K562 (cell line): ENCODE results near the gene USP32. TPM values are rescaled to one million over a fixed set of nuclear protein-coding genes. Genes with fewer than 3 reads are reported as not detected.

ENCODE experiments used
- BRCA1 ChIP-seq, 2 experiments: fragments of 450-650 bp in 1 of 2; sonication (generic) in 1 of 2; formaldehyde crosslinking in 1 of 2; IDR thresholded peaks; 2 replicates each; pipeline versions ENCODE4 v1.5.0 to v1.6.1; 2017 to 2020; ENCODE audit warnings: mild to moderate bottlenecking in 1 of 2, missing genetic modification reagents in 1 of 2
- CCNT2 ChIP-seq: IDR thresholded peaks from 2 replicates; pipeline ENCODE4 v1.6.1; 2011; ENCODE audit warnings: borderline replicate concordance, low read depth, mild to moderate bottlenecking, moderate library complexity, mixed read lengths, low read length; ENCODE audit not compliant: insufficient read length; ENCODE audit errors: extremely low read depth
- E2F6 ChIP-seq, 2 experiments: IDR thresholded peaks; 2 replicates each; pipeline ENCODE4 v1.6.1; 2011; ENCODE audit warnings: borderline replicate concordance in 1 of 2, control low read depth in 1 of 2, low read depth in 1 of 2, low read length in 1 of 2, mild to moderate bottlenecking in 1 of 2, mixed read lengths in 1 of 2, moderate library complexity in 1 of 2; ENCODE audit not compliant: insufficient read depth in 1 of 2, insufficient read length in 1 of 2, poor library complexity in 1 of 2, severe bottlenecking in 1 of 2; ENCODE audit errors: extremely low read depth in 1 of 2
- GATAD2B ChIP-seq: fragments of 450-650 bp; IDR thresholded peaks from 2 replicates; pipeline ENCODE4 v1.6.1; 2017; ENCODE audit warnings: mild to moderate bottlenecking, borderline replicate concordance
- PHF8 ChIP-seq: fragments of 200-600 bp; sonication (generic); IDR thresholded peaks from 2 replicates; pipeline ENCODE4 v1.6.1; 2012; ENCODE audit warnings: mixed run types, mild to moderate bottlenecking, inconsistent platforms, low read length, moderate library complexity, borderline replicate concordance
- REST ChIP-seq, 2 experiments: fragments of 450-650 bp; formaldehyde crosslinking in 1 of 2; IDR thresholded peaks; 2 replicates each; pipeline versions ENCODE4 v1.4.0 to v1.6.1; 2014 to 2020; ENCODE audit warnings: mild to moderate bottlenecking in 2 of 2, borderline replicate concordance in 1 of 2, low read depth in 1 of 2
- SIN3A ChIP-seq, 2 experiments: fragments of 150-350 bp in 1 of 2; IDR thresholded peaks; 2 replicates each; pipeline ENCODE4 v1.6.1; 2011 to 2016; ENCODE audit warnings: borderline replicate concordance in 2 of 2, low read depth in 2 of 2, low read length in 2 of 2, mild to moderate bottlenecking in 2 of 2, moderate library complexity in 2 of 2; ENCODE audit not compliant: control insufficient read depth in 1 of 2
- SIN3B ChIP-seq: fragments of 450-650 bp; IDR thresholded peaks from 2 replicates; pipeline ENCODE4 v1.6.1; 2017; ENCODE audit warnings: low read depth, mild to moderate bottlenecking, moderate library complexity
- ZNF644 ChIP-seq: fragments of 200-800 bp; sonication (Bioruptor generic); IDR thresholded peaks from 2 replicates; pipeline ENCODE4 v1.6.1; 2016; ENCODE audit warnings: low read depth, missing genetic modification characterization, missing compliant biosample characterization
- polyA plus RNA-seq, 8 experiments: library from polyadenylated mRNA; depleted of rRNA in 4 of 8; stranded (reverse) in 5 of 8; unstranded in 3 of 8; fragments of >200 nt; fragmentation: Nextera tagmentation in 2 of 8; fragmentation: Illumina TruSeq in 1 of 8; extraction: Ambion mirVana in 2 of 8; extraction: Trizol in 1 of 8; gene quantifications; 2 replicates each; pipeline versions ENCODE4 v1.2.1 to v1.2.3, GENCODE V29; 2011 to 2014; ENCODE audit warnings: inconsistent platforms in 1 of 8, missing spikeins in 1 of 8
- total RNA-seq, 7 experiments: library from RNA; depleted of rRNA in 6 of 7; stranded (reverse); fragments of >200 nt in 6 of 7; fragmentation: Illumina TruSeq in 2 of 7; extraction: Trizol in 2 of 7; gene quantifications; 2 replicates each; pipeline versions ENCODE4 v1.2.1 to v1.2.3, GENCODE V29; 2011 to 2021; ENCODE audit warnings: low replicate concordance in 1 of 7
- TF ChIP-seq, protein P1 (sequence below): fragments of 450-650 bp; formaldehyde crosslinking; IDR thresholded peaks from 2 replicates; pipeline ENCODE4 v1.4.0; 2022; ENCODE audit warnings: missing genetic modification characterization
- TF ChIP-seq, protein P2 (sequence below): fragments of 200-400 bp; formaldehyde crosslinking; IDR thresholded peaks from 2 replicates; pipeline ENCODE4 v1.6.1; 2017; ENCODE audit warnings: mild to moderate bottlenecking, low read depth, low read length, moderate library complexity

Gene USP32
- total and polyA plus RNA-seq, 9 of the 15 experiments (the other 6 are each of a cell fraction or from before 2014, with no cell fraction given), result 18.0 to 69.3 (median 47.1) TPM

- TF ChIP-seq, protein P1, sequence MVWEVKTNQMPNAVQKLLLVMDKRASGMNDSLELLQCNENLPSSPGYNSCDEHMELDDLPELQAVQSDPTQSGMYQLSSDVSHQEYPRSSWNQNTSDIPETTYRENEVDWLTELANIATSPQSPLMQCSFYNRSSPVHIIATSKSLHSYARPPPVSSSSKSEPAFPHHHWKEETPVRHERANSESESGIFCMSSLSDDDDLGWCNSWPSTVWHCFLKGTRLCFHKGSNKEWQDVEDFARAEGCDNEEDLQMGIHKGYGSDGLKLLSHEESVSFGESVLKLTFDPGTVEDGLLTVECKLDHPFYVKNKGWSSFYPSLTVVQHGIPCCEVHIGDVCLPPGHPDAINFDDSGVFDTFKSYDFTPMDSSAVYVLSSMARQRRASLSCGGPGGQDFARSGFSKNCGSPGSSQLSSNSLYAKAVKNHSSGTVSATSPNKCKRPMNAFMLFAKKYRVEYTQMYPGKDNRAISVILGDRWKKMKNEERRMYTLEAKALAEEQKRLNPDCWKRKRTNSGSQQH (CRISPR knock-in tag), result peak; percentile 70; the same call in 1 of the 2 replicates
- TF ChIP-seq SIN3B, result peak; percentile 15; the same call in 1 of the 2 replicates
- no peak for TF ChIP-seq CCNT2
- TF ChIP-seq SIN3A (IDR thresholded peaks at IDR 0.05; ENCODE audit: borderline replicate concordance in 2 of 2, control insufficient read depth in 1 of 2, low read depth in 2 of 2, low read length in 2 of 2), result peak in 1 of 2 experiments; percentile 55; a peak in 1 of 4 replicates
- TF ChIP-seq GATAD2B, result no peak
- no peak for TF ChIP-seq BRCA1 (IDR thresholded peaks at IDR 0.05)
- TF ChIP-seq BRCA1 (CRISPR knock-in tag; IDR thresholded peaks at IDR 0.05), result no peak
- no peak for TF ChIP-seq ZNF644 (tag)
- TF ChIP-seq REST (IDR thresholded peaks at IDR 0.05; ENCODE audit: borderline replicate concordance), result no peak
- peak; percentile 39; the same call in 1 of the 2 replicates for TF ChIP-seq REST (CRISPR knock-in tag; IDR thresholded peaks at IDR 0.05; ENCODE audit: low read depth)
- peak in 1 of 2 experiments; percentile 18 for TF ChIP-seq E2F6 (IDR thresholded peaks at IDR 0.05; ENCODE audit: borderline replicate concordance in 1 of 2, extremely low read depth in 1 of 2, insufficient read depth in 1 of 2, insufficient read length in 1 of 2, low read depth in 1 of 2, low read length in 1 of 2, poor library complexity in 1 of 2, severe bottlenecking in 1 of 2)
- TF ChIP-seq, protein P2, sequence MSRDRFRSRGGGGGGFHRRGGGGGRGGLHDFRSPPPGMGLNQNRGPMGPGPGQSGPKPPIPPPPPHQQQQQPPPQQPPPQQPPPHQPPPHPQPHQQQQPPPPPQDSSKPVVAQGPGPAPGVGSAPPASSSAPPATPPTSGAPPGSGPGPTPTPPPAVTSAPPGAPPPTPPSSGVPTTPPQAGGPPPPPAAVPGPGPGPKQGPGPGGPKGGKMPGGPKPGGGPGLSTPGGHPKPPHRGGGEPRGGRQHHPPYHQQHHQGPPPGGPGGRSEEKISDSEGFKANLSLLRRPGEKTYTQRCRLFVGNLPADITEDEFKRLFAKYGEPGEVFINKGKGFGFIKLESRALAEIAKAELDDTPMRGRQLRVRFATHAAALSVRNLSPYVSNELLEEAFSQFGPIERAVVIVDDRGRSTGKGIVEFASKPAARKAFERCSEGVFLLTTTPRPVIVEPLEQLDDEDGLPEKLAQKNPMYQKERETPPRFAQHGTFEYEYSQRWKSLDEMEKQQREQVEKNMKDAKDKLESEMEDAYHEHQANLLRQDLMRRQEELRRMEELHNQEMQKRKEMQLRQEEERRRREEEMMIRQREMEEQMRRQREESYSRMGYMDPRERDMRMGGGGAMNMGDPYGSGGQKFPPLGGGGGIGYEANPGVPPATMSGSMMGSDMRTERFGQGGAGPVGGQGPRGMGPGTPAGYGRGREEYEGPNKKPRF, result no peak
- TF ChIP-seq PHF8, result peak; percentile 47; the same call in 1 of the 2 replicates
Observed at GRCh38 chr17:60391471-60392041, 377 bp downstream of the USP32 start (continued).
